Thymus (tissue), 11 donors: ENCODE results near the gene DOCK1. TPM values are rescaled to one million over a fixed set of nuclear protein-coding genes. Genes with fewer than 3 reads are reported as not detected.
"Not testable (repeated sequence)": the region's sequence is repeated elsewhere in the genome, so short reads cannot be mapped to it uniquely, and the experiment has no call there.

Experiments
- DNase-seq, 9 donors: peaks; one replicate each; pipeline ENCODE4 v3.0.0-alpha.2; 2013; ENCODE audit warnings: low spot score in 9 of 9, low read depth in 6 of 9, missing footprints in 1 of 9
- H3K27ac ChIP-seq, 2 donors: one replicate each; pipeline ENCODE4 v1.5.1; 2013; ENCODE audit warnings: control low read depth in 1 of 2, low read depth in 1 of 2, low read length in 1 of 2, mild to moderate bottlenecking in 1 of 2, moderate library complexity in 1 of 2
- H3K27me3 ChIP-seq, 2 donors: one replicate each; pipeline ENCODE4 v1.5.1; 2013; ENCODE audit warnings: low read length in 1 of 2; ENCODE audit not compliant: control insufficient read depth in 2 of 2, insufficient read depth in 1 of 2
- H3K36me3 ChIP-seq, 2 donors: one replicate each; pipeline ENCODE4 v1.5.1; 2013; ENCODE audit warnings: low read length in 1 of 2, mild to moderate bottlenecking in 1 of 2, moderate library complexity in 1 of 2; ENCODE audit not compliant: control insufficient read depth in 2 of 2, insufficient read depth in 2 of 2
- H3K4me1 ChIP-seq, 2 donors: one replicate each; pipeline ENCODE4 v1.5.1; 2013; ENCODE audit warnings: low read length in 2 of 2; ENCODE audit not compliant: control insufficient read depth in 2 of 2, insufficient read depth in 2 of 2
- H3K4me3 ChIP-seq, 2 donors: one replicate each; pipeline ENCODE4 v1.5.1; 2013; ENCODE audit warnings: low read length in 2 of 2, control low read depth in 1 of 2, mild to moderate bottlenecking in 1 of 2
- H3K9me3 ChIP-seq, 2 donors: one replicate each; pipeline ENCODE4 v1.5.1; 2013; ENCODE audit warnings: low read length in 1 of 2, mild to moderate bottlenecking in 1 of 2; ENCODE audit not compliant: control insufficient read depth in 2 of 2, insufficient read depth in 1 of 2
- WGBS: extraction: QIAGEN DNeasy Blood & Tissue Kit; methylation state at CpG from one replicate; pipeline ENCODE4 v1.1.7; 2013; 5-methylcytosine and 5-hydroxymethylcytosine counted together
- polyA plus RNA-seq: library from polyadenylated mRNA; stranded (reverse); fragments of 200-250 nt; gene quantifications from one replicate; pipeline ENCODE4 v1.2.3, GENCODE V29; 2013
- total RNA-seq: library from RNA; stranded (reverse); fragments of 120-200 nt; gene quantifications from one replicate; pipeline ENCODE4 v1.2.4, GENCODE V29; 2013
- donor health status: healthy.

DOCK1 gene
- total and polyA plus RNA-seq, 2 donors: 10.2 to 11.7 TPM

DNA sequence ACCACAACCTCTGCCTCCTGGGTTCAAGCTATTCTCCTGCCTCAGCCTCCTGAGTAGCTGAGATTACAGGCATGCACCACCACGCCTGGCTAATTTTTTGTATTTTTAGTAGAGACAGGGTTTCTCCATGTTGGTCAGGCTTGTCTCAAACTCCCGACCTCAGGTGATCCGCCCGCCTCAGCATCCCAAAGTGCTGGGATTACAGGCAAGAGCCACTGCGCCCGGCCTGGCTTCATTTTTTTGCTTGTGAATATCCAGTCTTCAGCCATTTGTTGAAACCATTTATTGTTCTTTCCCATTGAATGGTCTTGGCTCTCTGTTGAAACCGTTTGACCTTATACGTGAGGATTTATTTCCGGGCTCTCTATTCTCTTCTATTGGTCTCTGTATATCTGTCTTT is 32.9 kb downstream of the DOCK1 start:
- not testable (repeated sequence) for H3K9me3 ChIP-seq, H3K36me3 ChIP-seq, DNase-seq, H3K27ac ChIP-seq, H3K27me3 ChIP-seq, H3K4me3 ChIP-seq, H3K4me1 ChIP-seq
- WGBS: 97% methylated on average over 9 of the region's 9 CpGs

GRCh38 chr10:126939706-126940105 is 34.5 kb downstream of the DOCK1 start:
- Histone ChIP-seq H3K4me1 (no peaks in the 10 kb centered on the region), H3K4me3 (no peak overlapping the region), H3K36me3 (no peaks in the 10 kb centered on the region), H3K27ac (no peak overlapping the region), H3K9me3 (no peaks in the 10 kb centered on the region), H3K27me3 (no peaks in the 10 kb centered on the region)
- DNase-seq: no peak
- 97% methylated on average over 6 of the region's 6 CpGs for WGBS

GRCh38 chr10:126940670-126941310 is 35.6 kb downstream of the DOCK1 start:
- WGBS: 97% methylated on average over 6 of the region's 6 CpGs

DNA sequence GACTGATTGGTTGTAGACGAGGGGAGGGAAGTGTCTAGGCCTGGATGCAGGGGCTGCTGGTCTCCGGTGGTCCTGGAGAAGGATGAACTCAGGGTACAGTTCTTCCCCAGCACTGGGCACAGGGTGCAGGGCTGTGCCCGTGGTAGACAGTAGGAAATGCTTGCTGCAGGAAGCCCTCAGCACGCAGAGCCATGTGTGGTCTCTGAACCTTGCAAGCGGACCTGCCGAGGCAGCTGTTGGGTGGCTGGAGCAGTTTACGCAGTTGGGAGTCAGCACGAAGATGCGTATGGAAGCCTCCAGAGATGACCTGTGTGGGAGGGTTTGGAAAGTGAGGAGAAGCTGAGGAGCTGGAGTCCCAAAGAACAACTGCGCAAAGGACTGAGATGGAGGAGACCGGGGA is 39.0 kb downstream of the DOCK1 start:
- Histone ChIP-seq H3K9me3 (peaks cover 0 to 8% of the 10 kb centered on the region in 2 donors), H3K4me1 (no peaks in the 10 kb centered on the region), H3K27ac (no peak overlapping the region), H3K27me3 (no peaks in the 10 kb centered on the region), H3K36me3 (no peaks in the 10 kb centered on the region), H3K4me3 (no peak overlapping the region)
- WGBS: 90% methylated on average over 11 of the region's 11 CpGs
- no peak for DNase-seq

More at GRCh38 chr10:126940670-126941310, 35.6 kb downstream of the DOCK1 start:
- Histone ChIP-seq H3K4me1 (no peaks in the 10 kb centered on the region), H3K36me3 (no peaks in the 10 kb centered on the region), H3K4me3 (no peak overlapping the region), H3K27me3 (no peaks in the 10 kb centered on the region), H3K27ac (no peak overlapping the region), H3K9me3 (no peaks in the 10 kb centered on the region)
- DNase-seq: no peak

DNA sequence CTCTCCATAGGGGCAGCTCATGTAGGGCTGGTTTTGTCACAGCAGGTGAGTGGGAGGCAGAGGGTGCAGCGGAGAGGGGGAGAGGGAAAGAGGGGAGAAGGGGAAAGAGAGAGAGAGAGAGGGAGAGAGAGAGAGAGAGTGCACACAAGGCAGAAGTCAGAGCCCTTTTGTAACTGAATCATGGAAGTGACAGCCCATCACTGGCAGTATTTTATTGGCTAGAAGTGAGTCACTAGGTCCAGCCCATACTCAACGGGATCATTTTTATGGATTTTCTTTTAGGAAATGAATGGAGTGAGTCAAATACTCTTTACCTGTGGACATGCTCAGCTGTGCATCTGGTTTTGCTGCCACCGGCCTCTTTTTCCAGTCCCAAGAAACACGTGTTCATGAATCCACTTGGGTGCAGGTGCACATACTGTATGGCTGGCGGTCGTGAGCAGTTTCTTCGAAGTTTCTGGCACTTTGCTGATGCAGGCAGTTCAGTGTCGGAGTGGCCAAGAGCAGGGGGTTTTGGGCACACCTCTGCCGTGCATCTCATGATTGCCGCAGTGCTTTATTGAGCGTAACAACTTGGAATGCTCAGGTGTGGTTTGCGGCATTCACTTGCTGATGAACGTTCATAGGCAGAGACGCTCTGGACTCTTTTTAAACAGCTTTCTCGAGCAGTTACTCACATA is 40.3 kb downstream of the DOCK1 start:
- WGBS: 95% methylated on average over 15 of the region's 15 CpGs
- H3K9me3 ChIP-seq: peaks cover 0 to 10% of the 10 kb centered on the region in 2 donors
- no peak overlapping the region for H3K4me3 ChIP-seq
- H3K27me3 ChIP-seq: no peaks in the 10 kb centered on the region
- H3K36me3 ChIP-seq: no peaks in the 10 kb centered on the region
- no peak for DNase-seq
- H3K4me1 ChIP-seq: no peaks in the 10 kb centered on the region
- H3K27ac ChIP-seq: no peak overlapping the region

GRCh38 chr10:126946746-126947145 is 41.5 kb downstream of the DOCK1 start:
- Histone ChIP-seq H3K27me3 (no peaks in the 10 kb centered on the region), H3K4me1 (no peaks in the 10 kb centered on the region), H3K9me3 (peaks cover 0 to 10% of the 10 kb centered on the region in 2 donors), H3K36me3 (no peaks in the 10 kb centered on the region), H3K27ac (no peak overlapping the region), H3K4me3 (no peak overlapping the region)
- DNase-seq: no peak
- WGBS: over 99% methylated on average over 6 of the region's 6 CpGs

GRCh38 chr10:126948355-126949160 is 43.3 kb downstream of the DOCK1 start:
- no peaks in the 10 kb centered on the region for H3K27me3 ChIP-seq
- no peak for DNase-seq
- H3K4me3 ChIP-seq: no peak overlapping the region
- H3K27ac ChIP-seq: no peak overlapping the region
- no peaks in the 10 kb centered on the region for H3K36me3 ChIP-seq
- H3K4me1 ChIP-seq: no peaks in the 10 kb centered on the region
- WGBS: 99% methylated on average over 13 of the region's 13 CpGs
- peaks cover 0 to 10% of the 10 kb centered on the region in 2 donors for H3K9me3 ChIP-seq

GRCh38 chr10:126949161-126949503 is 43.9 kb downstream of the DOCK1 start:
- Histone ChIP-seq H3K4me1 (no peaks in the 10 kb centered on the region), H3K4me3 (no peak overlapping the region)
- WGBS: 91% methylated on average over 4 of the region's 4 CpGs

More at GRCh38 chr10:126949161-126949503, 43.9 kb downstream of the DOCK1 start:
- no peaks in the 10 kb centered on the region for H3K27me3 ChIP-seq
- no peak for DNase-seq
- peaks cover 0 to 10% of the 10 kb centered on the region in 2 donors for H3K9me3 ChIP-seq
- no peaks in the 10 kb centered on the region for H3K36me3 ChIP-seq
- no peak overlapping the region for H3K27ac ChIP-seq
